GM18499 (cell line): Measurements from ENCODE around the gene DES.

Source experiments
- ATAC-seq: cut with Tn5 transposase; IDR thresholded peaks from one replicate; pipeline ENCODE4 v1.9.1; 2021; ENCODE audit warnings: moderate number of reproducible peaks; ENCODE audit not compliant: insufficient read depth, unreplicated experiment

Gene DES

GRCh38 chr2:219452361-219453317, 34.5 kb downstream of the DES start:
- ATAC-seq: no peak

DNA sequence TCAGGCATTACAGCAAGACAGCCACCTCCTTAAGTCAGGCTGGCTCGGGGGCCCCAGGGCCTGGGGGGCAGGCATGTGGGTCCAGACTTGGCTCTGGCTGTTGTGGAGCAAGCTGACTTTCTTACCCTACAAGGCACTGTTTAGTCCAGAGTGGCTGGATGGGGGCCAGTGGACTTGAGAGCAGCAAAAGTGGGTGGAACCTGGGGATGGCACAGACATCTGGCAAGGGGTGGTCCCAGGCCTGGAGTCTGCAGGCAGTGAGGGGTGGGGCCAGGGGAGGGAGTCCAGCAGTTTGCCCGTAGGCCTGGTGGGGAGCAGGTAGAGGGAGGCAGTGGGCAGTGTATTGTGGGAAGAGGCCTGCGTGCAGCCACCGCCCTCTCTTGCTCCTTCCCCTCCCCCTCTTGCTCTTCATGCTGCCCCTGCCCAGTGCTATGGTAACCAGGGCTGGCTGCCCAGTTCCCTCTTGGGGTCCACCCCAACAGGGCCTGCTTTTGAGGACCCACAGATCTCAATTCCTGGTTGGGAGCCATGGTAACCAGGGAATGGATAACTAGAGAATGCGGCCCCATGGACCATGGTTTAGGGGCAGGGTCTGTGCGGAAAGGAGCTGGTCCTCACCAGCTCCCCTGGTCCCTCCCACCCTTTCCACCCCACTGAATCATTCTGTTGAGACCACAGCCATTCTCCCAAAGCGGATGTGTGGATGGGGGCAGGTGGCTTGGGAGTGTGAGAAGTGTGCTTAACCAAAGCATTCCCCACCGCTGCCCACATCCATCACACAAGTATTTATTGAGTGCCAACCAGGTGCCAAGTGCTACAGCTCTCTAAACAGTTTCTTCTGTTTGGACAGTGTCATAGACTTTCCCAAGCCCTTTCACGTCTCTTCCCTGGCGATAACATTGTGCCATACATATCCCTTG, 35.8 kb downstream of the DES start:
- ATAC-seq: no peak

DNA sequence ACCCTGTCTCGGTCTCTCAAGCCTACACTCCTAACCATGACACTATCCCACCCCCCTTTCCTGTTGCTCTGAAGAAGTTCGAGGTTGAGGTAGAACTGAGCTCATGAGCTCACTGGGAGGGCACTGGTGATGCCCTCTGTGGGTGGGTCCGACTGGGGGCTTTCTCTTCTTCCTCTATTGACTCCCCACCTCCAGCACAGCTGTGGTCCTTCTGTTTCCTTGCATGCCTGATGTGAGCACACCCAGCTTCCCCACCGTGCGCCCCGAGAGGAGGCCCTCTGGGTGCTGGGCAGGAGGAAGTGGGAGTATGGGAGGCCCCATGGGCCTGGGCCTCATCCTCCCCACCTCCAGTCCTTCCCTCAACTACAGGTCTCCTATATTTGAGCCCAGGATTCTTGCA, 37.4 kb downstream of the DES start:
- ATAC-seq: no peak

DNA sequence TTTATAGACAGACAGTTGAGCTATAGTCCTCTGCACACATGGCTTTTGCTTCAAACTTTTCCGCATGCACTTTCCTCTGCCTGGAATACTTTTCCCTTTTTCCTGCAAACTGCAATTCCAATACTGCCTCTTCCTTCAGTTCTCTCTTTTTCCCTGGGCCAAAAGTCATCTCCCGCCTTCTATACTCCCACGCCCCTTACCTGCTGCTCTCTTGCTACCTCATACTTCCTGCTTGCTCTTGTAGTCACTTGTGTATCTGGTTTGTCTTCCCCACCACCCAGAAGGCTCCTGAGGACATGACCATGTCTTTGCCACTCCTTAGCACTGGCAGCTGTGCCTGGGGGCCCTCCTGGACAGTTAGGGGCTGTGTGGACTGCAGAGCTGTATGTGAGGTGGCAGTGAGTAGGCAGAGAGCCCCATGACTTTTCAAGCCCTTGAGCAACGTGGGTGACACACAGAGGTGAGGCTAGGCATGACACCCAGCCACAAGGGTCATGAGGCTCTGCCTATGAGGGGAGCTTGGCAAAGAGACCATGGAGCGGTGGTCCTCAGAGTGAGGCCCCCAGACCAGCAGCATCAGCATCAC, 39.7 kb downstream of the DES start:
- no peak for ATAC-seq

GRCh38 chr2:219458996-219459395, 40.8 kb downstream of the DES start:
- no peak for ATAC-seq

- ATAC-seq: no peak
These were observed 41.5 kb downstream of the DES start for GRCh38 chr2:219459460-219460311.

DNA sequence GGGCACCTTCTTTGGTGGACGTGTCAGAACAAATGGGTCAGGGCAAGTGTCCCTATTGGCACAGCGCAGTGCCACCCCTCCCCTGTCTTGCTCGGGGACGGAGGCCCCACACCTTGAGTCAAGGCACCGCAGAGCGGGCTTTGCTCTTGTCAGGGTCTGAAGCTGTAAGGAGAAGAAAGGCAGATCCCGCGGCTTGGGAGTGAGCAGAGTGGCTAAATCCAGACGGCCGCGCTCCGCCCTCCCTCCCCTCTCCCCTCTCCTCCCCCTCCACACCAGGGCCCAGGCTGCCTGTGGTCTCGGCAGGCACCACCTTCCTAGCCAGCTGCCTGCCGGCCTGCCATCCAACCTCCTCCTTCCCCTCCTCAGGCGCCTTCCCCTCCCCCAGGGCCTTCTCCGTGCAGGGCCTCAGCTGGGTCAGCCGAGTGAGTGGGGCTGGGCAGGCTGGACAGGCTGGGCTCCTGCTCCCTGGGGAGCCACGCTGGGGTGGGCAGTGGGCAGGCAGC, 42.3 kb downstream of the DES start:
- no peak for ATAC-seq

DNA sequence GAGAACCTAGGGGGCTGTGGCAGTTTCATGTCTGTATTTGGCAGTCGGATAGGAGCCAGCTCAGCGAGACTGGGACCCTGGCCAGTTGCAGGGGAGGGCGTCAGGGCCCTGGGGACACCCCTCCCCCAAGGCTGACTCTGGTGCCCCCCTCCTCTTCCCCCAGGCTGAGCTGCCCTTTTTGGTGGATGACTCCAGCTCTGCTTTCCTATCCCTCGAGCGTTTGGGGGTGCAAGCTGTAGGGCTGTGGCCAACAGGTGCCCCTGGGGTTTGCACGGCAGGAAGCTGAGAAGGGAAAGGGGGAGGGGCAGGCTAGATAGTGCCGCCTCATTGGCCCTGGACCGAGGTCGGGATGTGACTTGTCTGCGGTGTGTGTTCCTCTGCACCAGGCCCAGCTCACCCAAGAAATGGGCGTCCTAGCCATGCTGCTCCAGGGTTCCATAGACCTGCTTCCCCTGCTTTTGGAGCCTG, 42.9 kb downstream of the DES start:
- no peak for ATAC-seq

- ATAC-seq: no peak
These were observed 43.5 kb downstream of the DES start for GRCh38 chr2:219461669-219462068.

- no peak for ATAC-seq
These were observed 44.2 kb downstream of the DES start for GRCh38 chr2:219462349-219462748.

- no peak for ATAC-seq
These were observed 46.3 kb downstream of the DES start for GRCh38 chr2:219464286-219465032.

DNA sequence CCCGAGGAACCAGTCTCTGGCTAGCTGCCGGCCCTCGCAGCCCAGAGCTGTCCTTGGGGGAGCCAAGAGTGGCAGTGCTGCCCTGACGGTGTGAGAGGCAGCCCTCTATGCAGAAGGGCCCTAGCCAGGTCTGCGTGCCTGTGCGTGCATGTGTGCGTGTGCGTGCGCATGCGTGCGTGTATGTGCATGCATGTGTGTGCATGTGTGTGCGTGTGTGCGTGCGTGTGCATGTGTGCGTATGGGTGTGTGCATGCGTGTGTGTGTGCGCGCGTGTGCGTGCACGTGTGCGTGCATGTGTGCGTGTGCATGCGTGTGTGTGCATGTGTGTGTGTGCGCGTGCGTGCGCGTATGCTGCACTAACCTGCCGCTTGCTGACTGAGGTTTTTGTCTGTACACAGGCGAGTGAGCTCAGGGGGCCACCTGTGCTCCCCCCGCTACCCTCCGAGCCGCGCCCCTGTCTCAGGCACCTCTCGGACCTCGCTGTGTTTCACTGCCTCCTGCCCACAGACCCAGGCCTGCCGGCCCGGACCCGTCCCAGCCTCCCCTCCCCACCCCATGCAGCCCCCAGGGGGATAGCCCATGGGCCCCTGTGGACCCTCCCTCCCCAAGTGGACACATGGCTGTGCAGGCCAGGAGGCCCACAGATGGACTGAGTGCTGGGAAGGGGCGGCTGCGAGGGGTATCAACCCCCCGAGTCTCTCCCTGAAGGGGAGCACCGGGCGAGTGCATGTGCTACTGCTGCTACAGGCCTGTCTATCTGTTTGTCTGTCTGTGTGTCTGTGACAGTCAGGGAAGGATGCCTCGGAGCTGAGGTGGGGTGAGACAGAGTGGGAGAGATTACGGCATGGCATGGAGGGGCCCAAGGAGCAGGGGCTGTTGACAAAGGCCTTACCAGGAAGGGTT, 47.7 kb downstream of the DES start:
- no peak for ATAC-seq

- no peak for ATAC-seq
These were observed 48.9 kb downstream of the DES start for GRCh38 chr2:219466816-219467735.

DNA sequence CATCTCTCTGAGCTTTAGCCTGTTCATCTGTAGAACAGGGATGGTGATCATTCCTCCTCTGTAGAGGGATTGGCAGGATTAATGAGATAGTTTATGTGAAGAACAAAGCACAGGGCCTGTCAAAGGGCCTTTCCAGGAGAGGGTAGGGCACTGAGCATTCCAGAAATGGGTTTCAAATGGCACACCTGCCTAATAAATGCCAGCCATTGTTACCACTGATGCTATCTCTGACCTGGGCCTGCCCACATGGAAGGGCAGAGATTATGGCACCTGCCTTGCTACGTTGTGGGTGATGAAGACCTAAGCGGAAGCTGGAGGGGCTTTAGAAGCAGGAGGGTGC, 49.5 kb downstream of the DES start:
- no peak for ATAC-seq

- ATAC-seq: no peak
These were observed 50.4 kb downstream of the DES start for GRCh38 chr2:219468410-219469185.

DNA sequence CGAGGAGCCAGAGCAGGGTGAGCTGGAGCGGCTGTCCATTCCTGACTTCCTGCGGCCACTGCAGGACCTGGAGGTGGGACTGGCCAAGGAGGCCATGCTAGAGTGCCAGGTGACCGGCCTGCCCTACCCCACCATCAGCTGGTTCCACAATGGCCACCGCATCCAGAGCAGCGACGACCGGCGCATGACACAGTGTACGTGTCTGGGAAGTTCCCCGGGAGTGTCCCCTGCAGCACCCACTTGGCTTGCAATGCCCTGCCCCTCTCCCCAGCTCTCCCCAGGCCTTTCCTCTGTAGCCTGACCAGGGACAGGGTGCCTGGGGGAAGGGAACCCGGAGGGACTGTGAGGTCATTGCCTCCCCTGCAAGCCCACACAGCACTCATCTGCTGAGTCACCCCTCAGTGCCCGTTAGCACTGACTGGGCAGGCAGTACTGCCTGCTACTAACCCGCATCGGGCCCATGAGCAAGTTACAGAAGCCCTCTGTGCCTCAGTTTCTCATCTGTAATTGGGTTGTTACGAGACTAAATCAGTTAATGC, 51.1 kb downstream of the DES start:
- ATAC-seq: no peak
